Erythroblast (primary cell): ENCODE data around the gene LRRC28.

Experiments used
- GATA1 ChIP-seq: IDR thresholded peaks from 2 replicates; pipeline ENCODE4 v1.6.1; 2011; ENCODE audit warnings: low read depth, mild to moderate bottlenecking, control low read depth, low read length, moderate library complexity
- POLR2A ChIP-seq: IDR thresholded peaks from 2 replicates; pipeline ENCODE4 v1.6.1; 2011; ENCODE audit warnings: mild to moderate bottlenecking, low read length

GRCh38 chr15:99226802-99227201 is 24.5 kb upstream of the LRRC28 start:
- TF ChIP-seq POLR2A, result no peak
- TF ChIP-seq GATA1, result no peak
